Activated CD4-positive, CD25-positive, alpha-beta regulatory T cell treated with anti-CD3 and anti-CD28 coated beads, Interleukin-2, amount 50 U/mL, for 72 hours (primary cell): ENCODE results near the gene SH3RF3.
A peak's percentile ranks its signal among the peaks of the same experiment; 100 is the strongest.

Source experiments
- DNase-seq: peaks from one replicate; pipeline ENCODE4 v3.0.0; 2021

SH3RF3 gene

GRCh38 chr2:109364217-109364616, 235.2 kb downstream of the SH3RF3 start:
- no peak for DNase-seq

GRCh38 chr2:109365131-109365530, 236.1 kb downstream of the SH3RF3 start:
- DNase-seq, result peak; percentile 4

GRCh38 chr2:109367683-109368082, 238.7 kb downstream of the SH3RF3 start:
- no peak for DNase-seq

- peak; percentile 9 for DNase-seq
Observed at GRCh38 chr2:109368798-109369197, 239.8 kb downstream of the SH3RF3 start.

- DNase-seq, result peak; percentile 16
Observed at GRCh38 chr2:109369671-109370191, 240.7 kb downstream of the SH3RF3 start.

- DNase-seq, result no peak
Observed at GRCh38 chr2:109370399-109371035, 241.5 kb downstream of the SH3RF3 start.

- DNase-seq, result no peak
Observed at GRCh38 chr2:109371481-109372170, 242.6 kb downstream of the SH3RF3 start.

GRCh38 chr2:109372171-109372568, 243.2 kb downstream of the SH3RF3 start:
- no peak for DNase-seq

GRCh38 chr2:109372614-109373013, 243.6 kb downstream of the SH3RF3 start:
- no peak for DNase-seq

- peak; percentile 16 for DNase-seq
Observed at GRCh38 chr2:109373791-109374547, 245.0 kb downstream of the SH3RF3 start.

- peak; percentile 7 for DNase-seq
Observed at GRCh38 chr2:109374548-109375130, 245.6 kb downstream of the SH3RF3 start.

- DNase-seq, result peak; percentile 19
Observed at GRCh38 chr2:109375131-109375561, 246.1 kb downstream of the SH3RF3 start.

GRCh38 chr2:109375656-109376055, 246.7 kb downstream of the SH3RF3 start:
- no peak for DNase-seq

GRCh38 chr2:109376115-109376514, 247.1 kb downstream of the SH3RF3 start:
- DNase-seq, result peak; percentile 9

GRCh38 chr2:109376796-109377495, 247.9 kb downstream of the SH3RF3 start:
- no peak for DNase-seq

- peak; percentile 6 for DNase-seq
Observed at GRCh38 chr2:109377976-109378375, 249.0 kb downstream of the SH3RF3 start.

GRCh38 chr2:109378682-109379081, 249.7 kb downstream of the SH3RF3 start:
- DNase-seq, result peak; percentile 16

GRCh38 chr2:109379507-109379906, 250.5 kb downstream of the SH3RF3 start:
- DNase-seq, result peak; percentile 11

GRCh38 chr2:109380502-109381326, 251.7 kb downstream of the SH3RF3 start:
- DNase-seq, result peak; percentile 11

GRCh38 chr2:109381327-109381820, 252.4 kb downstream of the SH3RF3 start:
- DNase-seq, result peak; percentile 5

- peak; percentile 4 for DNase-seq
Observed at GRCh38 chr2:109382226-109382895, 253.4 kb downstream of the SH3RF3 start.
